IMR-90 (cell line): ENCODE results near the gene GOLT1A. TPM values are rescaled to one million over a fixed set of nuclear protein-coding genes. Genes with fewer than 3 reads are reported as not detected.

Experiments
- ATAC-seq: fragments of 200-7000 bp; cut with Tn5 transposase; 2 replicates; pipeline ENCODE4 v1.9.1; 2020; ENCODE audit warnings: low read depth, mild to moderate bottlenecking, moderate library complexity
- BruUV-seq: library from RNA; stranded (reverse); fragments of 400-500 nt; replicated peaks from 2 replicates; lab custom pipeline; 2021; lab: Mats Ljungman, UMichigan
- CTCF ChIA-PET: fragments of 300-600 bp; formaldehyde crosslinking; extraction: SDS; loops from one replicate; lab custom pipeline; 2021; ENCODE audit warnings: antibody characterized with exemption; lab: Yijun Ruan, JAX
- POLR2A ChIA-PET: fragments of 300-600 bp; sonication (Branson Sonifier 250); formaldehyde crosslinking; loops from one replicate; lab custom pipeline; 2022; ENCODE audit warnings: antibody characterized with exemption; ENCODE audit not compliant: unreplicated experiment; lab: Charles Lee
- DNase-seq: peaks from one replicate; pipeline ENCODE4 v3.0.0; 2013
- H2AFZ ChIP-seq: replicated peaks from 2 replicates; pipeline ENCODE3; 2013; ENCODE audit warnings: low read length, mild to moderate bottlenecking; ENCODE audit not compliant: poor library complexity
- H2AK5ac ChIP-seq: 2 replicates; pipeline ENCODE4 v1.6.1; 2013; ENCODE audit warnings: low read depth, low read length, inconsistent platforms
- H2AK9ac ChIP-seq: replicated peaks from 2 replicates; pipeline ENCODE3; 2013; ENCODE audit warnings: mild to moderate bottlenecking, low read depth, low read length, moderate library complexity; ENCODE audit not compliant: poor library complexity
- H2BK120ac ChIP-seq: 2 replicates; pipeline ENCODE4 v1.6.1; 2013; ENCODE audit warnings: low read depth, low read length, inconsistent platforms
- H2BK15ac ChIP-seq: 3 replicates; pipeline ENCODE4 v1.6.1; 2013; ENCODE audit warnings: low read depth, low read length, inconsistent platforms
- H2BK20ac ChIP-seq: 2 replicates; pipeline ENCODE4 v1.6.1; 2013; ENCODE audit warnings: low read depth, mild to moderate bottlenecking, inconsistent platforms, low read length, moderate library complexity
- H2BK5ac ChIP-seq: 2 replicates; pipeline ENCODE4 v1.6.1; 2013; ENCODE audit warnings: mild to moderate bottlenecking, low read depth, low read length, inconsistent platforms; ENCODE audit not compliant: poor library complexity, severe bottlenecking
- H3K14ac ChIP-seq: replicated peaks from 2 replicates; pipeline ENCODE4 v1.6.1; 2013; ENCODE audit warnings: low read depth, low read length, inconsistent platforms
- H3K18ac ChIP-seq: 2 replicates; pipeline ENCODE4 v1.6.1; 2013; ENCODE audit warnings: low read depth, low read length, control low read depth
- H3K23ac ChIP-seq: 2 replicates; pipeline ENCODE4 v1.6.1; 2013; ENCODE audit warnings: low read depth, low read length, inconsistent platforms
- H3K27ac ChIP-seq: 2 replicates; pipeline ENCODE4 v1.5.1; 2013; ENCODE audit warnings: mild to moderate bottlenecking, control low read depth, low read length; ENCODE audit not compliant: insufficient read depth
- H3K27me3 ChIP-seq: 2 replicates; pipeline ENCODE4 v1.6.1; 2013; ENCODE audit warnings: low read length; ENCODE audit not compliant: control insufficient read depth, insufficient read depth
- H3K36me3 ChIP-seq: 2 replicates; pipeline ENCODE4 v1.6.1; 2013; ENCODE audit warnings: low read length, mixed read lengths; ENCODE audit not compliant: control insufficient read depth, insufficient read depth
- H3K4ac ChIP-seq: 2 replicates; pipeline ENCODE4 v1.6.1; 2013; ENCODE audit warnings: low read depth, low read length, inconsistent platforms
- H3K4me1 ChIP-seq: 2 replicates; pipeline ENCODE4 v1.6.1; 2013; ENCODE audit warnings: low read length, mixed read lengths; ENCODE audit not compliant: control insufficient read depth, insufficient read depth
- H3K4me2 ChIP-seq: 2 replicates; pipeline ENCODE4 v1.6.1; 2013; ENCODE audit warnings: low read depth, mild to moderate bottlenecking, control low read depth, low read length, moderate library complexity
- H3K4me3 ChIP-seq: 2 replicates; pipeline ENCODE4 v1.5.1; 2013; ENCODE audit warnings: low read depth, mild to moderate bottlenecking, control low read depth, low read length, moderate library complexity; ENCODE audit not compliant: insufficient read depth
- H3K56ac ChIP-seq: 2 replicates; pipeline ENCODE4 v1.6.1; 2013; ENCODE audit warnings: low read length, inconsistent platforms; ENCODE audit not compliant: insufficient read depth; ENCODE audit errors: extremely low read depth
- H3K79me1 ChIP-seq, 2 experiments: 2 replicates each; pipeline ENCODE4 v1.6.1; 2013; ENCODE audit warnings: low read length in 2 of 2, inconsistent platforms in 1 of 2, low read depth in 1 of 2
- H3K9ac ChIP-seq: 2 replicates; pipeline ENCODE4 v1.6.1; 2013; ENCODE audit warnings: low read depth, low read length, control low read depth
- H3K9me1 ChIP-seq: 2 replicates; pipeline ENCODE4 v1.6.1; 2013; ENCODE audit warnings: low read length, inconsistent platforms; ENCODE audit not compliant: insufficient read depth
- H3K9me3 ChIP-seq: 2 replicates; pipeline ENCODE4 v1.6.1; 2013; ENCODE audit warnings: low read length; ENCODE audit not compliant: control insufficient read depth, insufficient read depth
- H4K20me1 ChIP-seq: 2 replicates; pipeline ENCODE4 v1.6.1; 2013; ENCODE audit warnings: low read length, inconsistent platforms; ENCODE audit not compliant: insufficient read depth
- H4K5ac ChIP-seq: 2 replicates; pipeline ENCODE4 v1.6.1; 2013; ENCODE audit warnings: mild to moderate bottlenecking, low read depth, low read length, control low read depth
- H4K8ac ChIP-seq, 2 experiments: 2 replicates each; pipeline ENCODE4 v1.6.1; 2013; ENCODE audit warnings: low read depth in 2 of 2, low read length in 2 of 2, control low read depth in 1 of 2, inconsistent platforms in 1 of 2
- H4K91ac ChIP-seq: 2 replicates; pipeline ENCODE4 v1.6.1; 2013; ENCODE audit warnings: low read depth, low read length, inconsistent platforms; ENCODE audit not compliant: insufficient read depth
- BHLHE40 ChIP-seq: fragments of 150-350 bp; IDR thresholded peaks from 2 replicates; pipeline ENCODE4 v1.6.1; 2016; ENCODE audit warnings: mild to moderate bottlenecking, low read depth, low read length
- CEBPB ChIP-seq: IDR thresholded peaks from 2 replicates; pipeline ENCODE4 v1.6.1; 2012; ENCODE audit warnings: low read depth, low read length, improper control_type of control experiment
- CHD1 ChIP-seq: IDR thresholded peaks from 2 replicates; pipeline ENCODE4 v1.6.1; 2012; ENCODE audit warnings: low read depth, low read length, improper control_type of control experiment
- CTCF ChIP-seq: conservative IDR thresholded peaks from 2 replicates; pipeline ENCODE4 v1.5.1; 2012; ENCODE audit warnings: mild to moderate bottlenecking, low read depth, low read length, improper control_type of control experiment
- ELK1 ChIP-seq: fragments of 150-350 bp; IDR thresholded peaks from 2 replicates; pipeline ENCODE4 v1.6.1; 2016; ENCODE audit warnings: low read depth, mild to moderate bottlenecking, low read length, moderate library complexity, borderline replicate concordance
- FOS ChIP-seq: fragments of 150-350 bp; IDR thresholded peaks from 2 replicates; pipeline ENCODE4 v1.6.1; 2016; ENCODE audit warnings: low read depth, low read length
- MAFK ChIP-seq: IDR thresholded peaks from 2 replicates; pipeline ENCODE4 v1.6.1; 2012; ENCODE audit warnings: low read depth, low read length, improper control_type of control experiment
- MAZ ChIP-seq: IDR thresholded peaks from 2 replicates; pipeline ENCODE4 v1.6.1; 2012; ENCODE audit warnings: low read depth, mild to moderate bottlenecking, low read length, improper control_type of control experiment, moderate library complexity, borderline replicate concordance
- MXI1 ChIP-seq: IDR thresholded peaks from 2 replicates; pipeline ENCODE4 v1.6.1; 2012; ENCODE audit warnings: low read depth, mild to moderate bottlenecking, low read length, moderate library complexity, borderline replicate concordance
- NFE2L2 ChIP-seq: fragments of 150-350 bp; IDR thresholded peaks from 2 replicates; pipeline ENCODE4 v1.6.1; 2016; ENCODE audit warnings: low read depth, mild to moderate bottlenecking, low read length
- POLR2A ChIP-seq: IDR thresholded peaks from 2 replicates; pipeline ENCODE4 v1.6.1; 2012; ENCODE audit warnings: mild to moderate bottlenecking, low read depth, low read length
- RAD21 ChIP-seq: IDR thresholded peaks from 2 replicates; pipeline ENCODE4 v1.6.1; 2012; ENCODE audit warnings: low read length, improper control_type of control experiment
- RCOR1 ChIP-seq: IDR thresholded peaks from 2 replicates; pipeline ENCODE4 v1.6.1; 2012; ENCODE audit warnings: mild to moderate bottlenecking, low read length, improper control_type of control experiment; ENCODE audit not compliant: insufficient replicate concordance
- RFX5 ChIP-seq: IDR thresholded peaks from 2 replicates; pipeline ENCODE4 v1.8.0; 2012; ENCODE audit warnings: low read depth, mild to moderate bottlenecking, low read length, moderate library complexity
- SMC3 ChIP-seq: fragments of 150-350 bp; IDR thresholded peaks from 2 replicates; pipeline ENCODE4 v1.6.1; 2016; ENCODE audit warnings: low read depth, mild to moderate bottlenecking, antibody characterized with exemption, low read length, moderate library complexity
- WGBS, 2 experiments: methylation state at CpG; one replicate each; pipeline versions ENCODE4 v1.1.5 to v1.1.7; 2013; ENCODE audit warnings: missing lambda C conversion rate in 2 of 2; ENCODE audit not compliant: insufficient read length in 1 of 2; ENCODE audit errors: extremely low coverage in 2 of 2; 5-methylcytosine and 5-hydroxymethylcytosine counted together
- dilution Hi-C: fragments of 300-500 bp; cut with HindIII; formaldehyde crosslinking; loops from one replicate; pipeline ENCODE4 v1.14.3; 2018; ENCODE audit warnings: low sequenced_read_pairs; ENCODE audit not compliant: unreplicated experiment
- in situ Hi-C: fragments of 300-500 bp; cut with MboI; formaldehyde crosslinking; loops from 3 replicates; pipeline ENCODE4 v1.14.3; 2019; ENCODE audit warnings: low sequenced_read_pairs, inconsistent platforms, mixed read lengths
- intact Hi-C: fragments of 100-400 bp; cut with micrococcal nuclease; formaldehyde crosslinking; loops from 2 replicates; pipeline ENCODE4 v1.10.0; 2022
- polyA plus RNA-seq, 3 experiments: library from polyadenylated mRNA; depleted of rRNA; stranded (reverse); fragments of >200 nt; gene quantifications; 2 replicates each; pipeline ENCODE4 v1.2.3, GENCODE V29; 2012; ENCODE audit warnings: low replicate concordance in 1 of 3
- total RNA-seq: library from RNA; depleted of rRNA; stranded (reverse); fragments of >200 nt; gene quantifications from 2 replicates; pipeline ENCODE4 v1.2.3, GENCODE V29; 2012
- TF ChIP-seq, protein P1 (sequence below): fragments of 150-350 bp; IDR thresholded peaks from 2 replicates; pipeline ENCODE4 v1.6.1; 2017; ENCODE audit warnings: mild to moderate bottlenecking, antibody characterized with exemption, low read length, low read depth

GOLT1A gene
- total and polyA plus RNA-seq, 2 of the 4 experiments (the other 2 are of a cell fraction), result 0.32 TPM; not detected in 1

DNA sequence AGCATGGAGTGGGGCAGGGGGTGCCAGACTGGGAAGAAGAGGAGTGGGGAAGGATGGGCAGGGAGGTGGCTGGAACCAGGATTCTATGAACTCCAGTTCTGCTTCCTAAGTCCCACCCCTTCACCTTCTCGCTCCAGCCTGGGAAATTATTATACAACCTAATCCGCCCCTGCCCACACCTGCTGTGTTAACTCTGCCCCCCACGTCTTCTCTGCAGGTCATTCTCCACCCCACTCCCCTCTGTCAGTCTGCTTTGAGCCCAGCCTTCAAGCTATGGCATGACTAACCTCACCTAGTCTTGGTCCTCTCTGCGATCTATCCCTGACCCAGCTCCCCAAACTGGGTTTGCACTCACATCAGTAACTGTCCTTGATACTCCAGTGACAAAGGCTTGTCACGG lies 46.0 kb upstream of the GOLT1A start:
- in situ Hi-C loops, result no loop called here
- Histone ChIP-seq H2BK15ac (no peak overlapping the region), H3K27me3 (no peaks in the 10 kb centered on the region), H3K9me3 (no peaks in the 10 kb centered on the region), H2BK20ac (no peak overlapping the region), H3K14ac (no peak overlapping the region), H2AFZ (no peak overlapping the region), H3K4me1 (peaks cover 24% of the 10 kb centered on the region), H3K36me3 (peaks cover 24% of the 10 kb centered on the region), H3K9me1 (peaks cover 8% of the 10 kb centered on the region; the same call in 1 of the 2 replicates), H3K4ac (no peak overlapping the region), H3K79me1 (no peaks in the 10 kb centered on the region), H3K27ac (no peak overlapping the region), H4K8ac (no peak overlapping the region), H2BK5ac (no peak overlapping the region), H4K20me1 (no peaks in the 10 kb centered on the region), H3K9ac (no peak overlapping the region), H3K56ac (no peak overlapping the region), H2AK5ac (no peak overlapping the region), H3K4me2 (no peak overlapping the region), H2AK9ac (no peak overlapping the region), H4K91ac (no peak overlapping the region), H3K23ac (no peak overlapping the region), H2BK120ac (no peak overlapping the region), H3K4me3 (no peak overlapping the region), H3K18ac (no peak overlapping the region), H4K5ac (no peak overlapping the region)
- WGBS, 2 experiments, result 100% methylated on average over 2 of the region's 5 CpGs; no CpG with 5 or more reads in 1 of the 2 experiments
- BruUV-seq, result no TSS peak
- CTCF ChIA-PET, result interaction anchor here (1.7 to 3.4 kb wide), 3 partner anchors 60 to 104 kb away, joined by 9 to 23 read pairs (median 15); partner anchors contain the start of gene PLEKHA6
- POLR2A ChIA-PET, result interaction anchor here (0.5 kb wide), 1 partner anchor 92 kb away, joined by 3 read pairs; no protein-coding TSS in a partner anchor
- dilution Hi-C loops, result no loop called here
- TF ChIP-seq RAD21 (no peak), MAZ (no peak), CTCF (no peak), RCOR1 (no peak), CHD1 (no peak), SMC3 (no peak), BHLHE40 (no peak), MAFK (no peak), POLR2A (no peak), RFX5 (no peak), CEBPB (no peak), ELK1 (no peak), MXI1 (no peak), FOS (no peak), NFE2L2 (no peak)
- TF ChIP-seq, protein P1, sequence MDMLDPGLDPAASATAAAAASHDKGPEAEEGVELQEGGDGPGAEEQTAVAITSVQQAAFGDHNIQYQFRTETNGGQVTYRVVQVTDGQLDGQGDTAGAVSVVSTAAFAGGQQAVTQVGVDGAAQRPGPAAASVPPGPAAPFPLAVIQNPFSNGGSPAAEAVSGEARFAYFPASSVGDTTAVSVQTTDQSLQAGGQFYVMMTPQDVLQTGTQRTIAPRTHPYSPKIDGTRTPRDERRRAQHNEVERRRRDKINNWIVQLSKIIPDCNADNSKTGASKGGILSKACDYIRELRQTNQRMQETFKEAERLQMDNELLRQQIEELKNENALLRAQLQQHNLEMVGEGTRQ, result no peak
- DNase-seq (no peak), ATAC-seq (no peak)
- intact Hi-C loops, result loop anchor here (2.0 kb wide), 1 partner anchor 45 kb away; no protein-coding TSS in a partner anchor
